PC-3 (cell line): ENCODE measurements around the gene ABCG1. TPM values are rescaled to one million over a fixed set of nuclear protein-coding genes. Genes with fewer than 3 reads are reported as not detected.

ENCODE experiments used
- ATAC-seq: fragments of 200-7000 bp; cut with Tn5 transposase; 2 replicates; pipeline ENCODE4 v1.9.1; 2020; ENCODE audit warnings: mild to moderate bottlenecking, moderate library complexity
- BruUV-seq: library from RNA; stranded (reverse); fragments of 400-500 nt; replicated peaks from 2 replicates; lab custom pipeline; 2021; lab: Mats Ljungman, UMichigan
- CTCF ChIA-PET: fragments of 300-600 bp; sonication (Branson Sonifier 250); formaldehyde crosslinking; loops from one replicate; lab custom pipeline; 2022; ENCODE audit warnings: antibody characterized with exemption; lab: Charles Lee
- POLR2A ChIA-PET: fragments of 300-600 bp; sonication (Branson Sonifier 250); formaldehyde crosslinking; loops from one replicate; lab custom pipeline; 2022; ENCODE audit warnings: antibody characterized with exemption; ENCODE audit not compliant: unreplicated experiment; lab: Charles Lee
- DNase-seq: peaks from one replicate; pipeline ENCODE4 v3.0.0-alpha.2; 2015
- H2AFZ ChIP-seq: fragments of 300-600 bp; sonication (generic); 2 replicates; pipeline ENCODE4 v1.6.0; 2016; ENCODE audit warnings: antibody characterized with exemption, low read length
- H3F3A ChIP-seq: fragments of 300-600 bp; sonication (generic); one replicate; pipeline ENCODE4 v1.6.0; 2017; ENCODE audit warnings: antibody characterized with exemption, low read length, control low read depth, mild to moderate bottlenecking; ENCODE audit not compliant: unreplicated experiment
- H3K27ac ChIP-seq: fragments of 300-600 bp; sonication (generic); 2 replicates; pipeline ENCODE4 v1.5.1; 2016; ENCODE audit warnings: mild to moderate bottlenecking, low read length
- H3K27me3 ChIP-seq: fragments of 300-600 bp; sonication (generic); 2 replicates; pipeline ENCODE4 v1.6.1; 2016; ENCODE audit warnings: low read length, mixed read lengths
- H3K36me3 ChIP-seq: fragments of 300-600 bp; sonication (generic); 2 replicates; pipeline ENCODE4 v1.6.1; 2016; ENCODE audit warnings: low read depth, mixed run types, low read length, mixed read lengths
- H3K4me1 ChIP-seq: fragments of 300-600 bp; sonication (generic); 2 replicates; pipeline ENCODE4 v1.5.1; 2016; ENCODE audit warnings: low read length; ENCODE audit not compliant: insufficient read depth
- H3K4me2 ChIP-seq: fragments of 300-600 bp; sonication (generic); 2 replicates; pipeline ENCODE4 v1.6.0; 2016; ENCODE audit warnings: low read length
- H3K4me3 ChIP-seq: fragments of 300-600 bp; sonication (generic); 2 replicates; pipeline ENCODE4 v1.5.1; 2016; ENCODE audit warnings: mild to moderate bottlenecking, low read length, mixed read lengths
- H3K79me2 ChIP-seq: fragments of 300-600 bp; sonication (generic); 2 replicates; pipeline ENCODE4 v1.6.1; 2017; ENCODE audit warnings: low read length, mixed read lengths
- H3K9ac ChIP-seq: fragments of 300-600 bp; sonication (generic); 2 replicates; pipeline ENCODE4 v1.6.0; 2016; ENCODE audit warnings: mild to moderate bottlenecking, low read length
- H3K9me2 ChIP-seq: fragments of 300-600 bp; sonication (generic); replicated peaks from 2 replicates; pipeline ENCODE4 v1.6.1; 2016; ENCODE audit warnings: mixed run types, low read length, mixed read lengths
- H3K9me3 ChIP-seq: fragments of 300-600 bp; sonication (generic); 2 replicates; pipeline ENCODE4 v1.6.1; 2016; ENCODE audit warnings: low read length, mixed read lengths
- H4K20me1 ChIP-seq: fragments of 300-600 bp; sonication (generic); 2 replicates; pipeline ENCODE4 v1.6.1; 2016; ENCODE audit warnings: low read length, mixed read lengths
- EZH2 ChIP-seq: fragments of 300-600 bp; sonication (generic); IDR thresholded peaks from one replicate; pipeline ENCODE4 v1.6.1; 2017; ENCODE audit warnings: antibody characterized with exemption, mild to moderate bottlenecking, low read length; ENCODE audit not compliant: unreplicated experiment
- EZH2phosphoT487 ChIP-seq: fragments of 300-600 bp; sonication (generic); IDR thresholded peaks from 2 replicates; pipeline ENCODE4 v1.6.1; 2018; ENCODE audit warnings: mild to moderate bottlenecking, antibody characterized with exemption, low read length, borderline replicate concordance
- intact Hi-C: fragments of 100-400 bp; cut with micrococcal nuclease; formaldehyde crosslinking; loops from 2 replicates; pipeline ENCODE4 v1.9.0; 2023
- total RNA-seq: library from RNA; depleted of rRNA; stranded (reverse); fragments of >200 nt; gene quantifications from 2 replicates; pipeline ENCODE4 v1.2.3, GENCODE V29; 2014
- TF ChIP-seq, protein P1 (sequence below): fragments of 300-600 bp; sonication (generic); conservative IDR thresholded peaks from 2 replicates; pipeline ENCODE4 v1.5.1; 2017; ENCODE audit warnings: antibody characterized with exemption, low read depth, mild to moderate bottlenecking, low read length

Gene ABCG1
- total RNA-seq, 1 experiment from 2014 or later: 0.66 TPM

DNA sequence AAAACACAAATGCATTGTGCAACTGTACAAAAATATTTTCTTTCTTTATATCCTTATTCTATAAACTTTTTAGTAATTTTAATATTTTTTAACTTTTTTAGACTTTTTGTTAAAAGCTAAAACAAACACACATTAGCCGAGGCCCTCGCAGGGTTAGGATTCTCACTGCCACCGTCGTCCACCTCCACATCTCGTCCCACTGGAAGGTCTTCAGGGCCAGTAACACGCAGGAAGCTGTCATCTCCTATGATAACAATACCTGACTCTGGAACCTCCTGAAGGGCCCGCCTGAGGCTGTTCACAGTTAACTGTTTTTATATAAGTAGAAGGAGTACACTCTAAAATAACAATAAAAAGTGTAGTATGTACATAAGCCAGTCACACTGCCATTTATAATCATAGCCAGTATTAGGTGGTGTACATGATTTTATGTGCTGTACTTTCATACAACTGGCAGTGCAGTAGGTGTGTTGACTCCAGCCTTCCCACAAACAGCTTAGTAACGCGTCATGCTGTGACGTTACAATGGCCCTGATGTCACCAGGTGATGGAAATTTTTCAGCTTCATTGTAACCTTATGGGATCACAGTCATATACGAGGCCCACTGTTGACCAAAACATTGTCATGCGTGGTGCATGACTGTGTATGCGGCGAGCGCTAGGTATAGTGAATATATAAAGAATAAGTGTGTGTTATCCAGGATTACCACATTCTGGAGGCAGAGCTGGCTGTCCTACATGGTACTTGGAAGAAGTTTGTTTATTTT is 123.0 kb downstream of the ABCG1 start:
- Histone ChIP-seq H3K9ac (no peak overlapping the region), H2AFZ (no peak overlapping the region), H3K9me3 (no peaks in the 10 kb centered on the region), H3K4me2 (no peak overlapping the region), H3K79me2 (no peaks in the 10 kb centered on the region), H3F3A (no peaks in the 10 kb centered on the region), H3K27me3 (no peaks in the 10 kb centered on the region), H4K20me1 (no peaks in the 10 kb centered on the region), H3K4me3 (no peak overlapping the region), H3K4me1 (peaks cover 15% of the 10 kb centered on the region), H3K36me3 (no peaks in the 10 kb centered on the region), H3K27ac (no peak overlapping the region), H3K9me2 (no peaks in the 10 kb centered on the region)
- intact Hi-C loops: no loop called here
- no peak for TF ChIP-seq EZH2
- no peak for TF ChIP-seq EZH2phosphoT487
- TF ChIP-seq, protein P1, sequence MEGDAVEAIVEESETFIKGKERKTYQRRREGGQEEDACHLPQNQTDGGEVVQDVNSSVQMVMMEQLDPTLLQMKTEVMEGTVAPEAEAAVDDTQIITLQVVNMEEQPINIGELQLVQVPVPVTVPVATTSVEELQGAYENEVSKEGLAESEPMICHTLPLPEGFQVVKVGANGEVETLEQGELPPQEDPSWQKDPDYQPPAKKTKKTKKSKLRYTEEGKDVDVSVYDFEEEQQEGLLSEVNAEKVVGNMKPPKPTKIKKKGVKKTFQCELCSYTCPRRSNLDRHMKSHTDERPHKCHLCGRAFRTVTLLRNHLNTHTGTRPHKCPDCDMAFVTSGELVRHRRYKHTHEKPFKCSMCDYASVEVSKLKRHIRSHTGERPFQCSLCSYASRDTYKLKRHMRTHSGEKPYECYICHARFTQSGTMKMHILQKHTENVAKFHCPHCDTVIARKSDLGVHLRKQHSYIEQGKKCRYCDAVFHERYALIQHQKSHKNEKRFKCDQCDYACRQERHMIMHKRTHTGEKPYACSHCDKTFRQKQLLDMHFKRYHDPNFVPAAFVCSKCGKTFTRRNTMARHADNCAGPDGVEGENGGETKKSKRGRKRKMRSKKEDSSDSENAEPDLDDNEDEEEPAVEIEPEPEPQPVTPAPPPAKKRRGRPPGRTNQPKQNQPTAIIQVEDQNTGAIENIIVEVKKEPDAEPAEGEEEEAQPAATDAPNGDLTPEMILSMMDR: no peak
- ChIA-PET CTCF (no interaction called here), POLR2A (interaction anchor here (0.6 kb wide), 1 partner anchor 15 kb away, joined by 16 read pairs; no protein-coding TSS in a partner anchor)
- BruUV-seq: no TSS peak
- DNase-seq (no peak), ATAC-seq (no peak)

DNA sequence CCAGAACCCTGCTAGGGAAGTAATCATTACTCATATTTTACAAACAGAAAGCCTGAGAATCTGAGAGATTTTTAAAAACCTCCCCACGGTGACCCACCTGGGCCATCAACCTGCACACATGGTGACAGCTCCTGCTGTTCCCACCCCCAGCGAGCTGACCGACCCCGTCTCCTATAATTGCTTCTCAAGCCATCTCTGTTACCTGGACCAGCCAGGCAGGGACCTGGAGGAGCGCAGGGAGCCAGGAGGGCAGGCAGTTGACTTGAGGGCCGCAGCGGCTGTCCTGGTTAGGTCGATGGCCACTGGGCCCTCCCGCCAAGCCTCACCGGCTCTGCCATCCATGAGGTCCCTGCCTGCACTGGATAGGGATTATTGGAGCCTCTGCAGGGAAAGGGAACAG is 124.2 kb downstream of the ABCG1 start:
- ChIA-PET POLR2A (no interaction called here), CTCF (no interaction called here)
- H3K36me3 ChIP-seq: no peaks in the 10 kb centered on the region
- H3K4me2 ChIP-seq: no peak overlapping the region
- H3F3A ChIP-seq: no peaks in the 10 kb centered on the region
- DNase-seq (no peak), ATAC-seq (no peak)
- BruUV-seq: no TSS peak
- no peaks in the 10 kb centered on the region for H3K9me3 ChIP-seq
- H4K20me1 ChIP-seq: no peaks in the 10 kb centered on the region
- TF ChIP-seq EZH2phosphoT487 (no peak), EZH2 (no peak)
- TF ChIP-seq, protein P1: no peak
- H2AFZ ChIP-seq: no peak overlapping the region
- no peak overlapping the region for H3K9ac ChIP-seq
- no peaks in the 10 kb centered on the region for H3K27me3 ChIP-seq
- no peaks in the 10 kb centered on the region for H3K9me2 ChIP-seq
- intact Hi-C loops: no loop called here
- no peak overlapping the region for H3K4me3 ChIP-seq
- H3K4me1 ChIP-seq: peaks cover 9% of the 10 kb centered on the region
- H3K79me2 ChIP-seq: no peaks in the 10 kb centered on the region
- no peak overlapping the region for H3K27ac ChIP-seq

DNA sequence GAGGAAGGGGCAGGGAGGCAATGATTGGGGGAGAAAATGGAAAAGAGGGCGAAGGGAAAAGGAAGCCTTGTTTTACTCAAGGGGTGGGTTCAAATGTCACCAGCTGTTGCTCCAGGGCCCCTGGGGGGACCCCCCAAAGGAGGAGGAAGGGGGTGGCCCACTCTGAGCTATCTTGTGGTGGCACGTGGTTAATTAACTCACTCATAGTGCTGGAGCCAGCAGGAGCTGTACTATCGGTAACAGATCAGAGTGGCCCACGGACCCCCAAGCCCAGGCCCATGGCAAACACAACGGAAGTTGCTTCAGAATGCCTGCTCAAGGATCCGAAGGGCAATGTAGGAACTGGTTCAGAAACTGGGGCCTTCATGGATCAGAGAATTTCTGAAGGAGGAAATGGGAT is 124.6 kb downstream of the ABCG1 start:
- no peaks in the 10 kb centered on the region for H3K79me2 ChIP-seq
- no peaks in the 10 kb centered on the region for H3K9me2 ChIP-seq
- DNase-seq: no peak
- no peaks in the 10 kb centered on the region for H4K20me1 ChIP-seq
- no peaks in the 10 kb centered on the region for H3K27me3 ChIP-seq
- TF ChIP-seq, protein P1: no peak
- TF ChIP-seq EZH2phosphoT487 (no peak), EZH2 (no peak)
- ChIA-PET POLR2A (no interaction called here), CTCF (no interaction called here)
- no peaks in the 10 kb centered on the region for H3F3A ChIP-seq
- H3K27ac ChIP-seq: no peak overlapping the region
- H3K36me3 ChIP-seq: no peaks in the 10 kb centered on the region
- no peak overlapping the region for H3K4me3 ChIP-seq
- BruUV-seq: no TSS peak
- H3K4me2 ChIP-seq: no peak overlapping the region
- no peaks in the 10 kb centered on the region for H3K9me3 ChIP-seq
- H3K4me1 ChIP-seq: peaks cover 5% of the 10 kb centered on the region
- ATAC-seq: no peak
- intact Hi-C loops: no loop called here
- no peak overlapping the region for H2AFZ ChIP-seq
- H3K9ac ChIP-seq: no peak overlapping the region
